AG04450 (cell line): ENCODE measurements around the gene ACVRL1. TPM values are rescaled to one million over a fixed set of nuclear protein-coding genes. Genes with fewer than 3 reads are reported as not detected.

ENCODE experiments used
- CTCF ChIA-PET: fragments of 300-600, 350-600 bp; formaldehyde crosslinking; extraction: SDS; loops from one replicate; lab custom pipeline; 2022; ENCODE audit warnings: antibody characterized with exemption, inconsistent platforms; lab: Charles Lee
- POLR2A ChIA-PET: fragments of 350-600 bp; formaldehyde crosslinking; extraction: SDS; loops from one replicate; lab custom pipeline; 2021; ENCODE audit warnings: antibody characterized with exemption, inconsistent platforms; lab: Yijun Ruan, JAX
- DNase-seq: peaks from one replicate; pipeline ENCODE4 v3.0.0-alpha.2; 2011; ENCODE audit warnings: low read depth, low spot score
- H3K27ac ChIP-seq: one replicate; pipeline ENCODE4 v1.5.1; 2012; ENCODE audit warnings: low read depth, low read length, control low read depth
- H3K27me3 ChIP-seq: one replicate; pipeline ENCODE4 v1.6.0; 2012; ENCODE audit warnings: low read length; ENCODE audit not compliant: control insufficient read depth, insufficient read depth
- H3K4me3 ChIP-seq: 2 replicates; pipeline ENCODE4 v1.5.1; 2011; ENCODE audit warnings: mild to moderate bottlenecking, low read depth, low read length, control low read depth
- H3K9me3 ChIP-seq: 2 replicates; pipeline ENCODE4 v1.5.1; 2012; ENCODE audit warnings: low read length; ENCODE audit not compliant: control insufficient read depth, insufficient read depth
- polyA minus RNA-seq: library from RNA; depleted of rRNA, polyadenylated mRNA; stranded (reverse); fragments of >200 nt; gene quantifications from 2 replicates; pipeline ENCODE4 v1.2.3, GENCODE V29; 2011; rRNA and poly(A)+ RNA removed
- polyA plus RNA-seq: library from polyadenylated mRNA; depleted of rRNA; stranded (reverse); fragments of >200 nt; gene quantifications from 2 replicates; pipeline ENCODE4 v1.2.3, GENCODE V29; 2011; rRNA removed
- TF ChIP-seq, protein P1 (sequence below): IDR thresholded peaks from 2 replicates; pipeline ENCODE4 v1.5.1; 2011; ENCODE audit warnings: low read depth, low read length, control low read depth, inconsistent platforms

ACVRL1 gene
- polyA plus RNA-seq (11.1 and 13.4 TPM in 2 replicates), polyA minus RNA-seq (22.7 and 24.7 TPM in 2 replicates)

DNA sequence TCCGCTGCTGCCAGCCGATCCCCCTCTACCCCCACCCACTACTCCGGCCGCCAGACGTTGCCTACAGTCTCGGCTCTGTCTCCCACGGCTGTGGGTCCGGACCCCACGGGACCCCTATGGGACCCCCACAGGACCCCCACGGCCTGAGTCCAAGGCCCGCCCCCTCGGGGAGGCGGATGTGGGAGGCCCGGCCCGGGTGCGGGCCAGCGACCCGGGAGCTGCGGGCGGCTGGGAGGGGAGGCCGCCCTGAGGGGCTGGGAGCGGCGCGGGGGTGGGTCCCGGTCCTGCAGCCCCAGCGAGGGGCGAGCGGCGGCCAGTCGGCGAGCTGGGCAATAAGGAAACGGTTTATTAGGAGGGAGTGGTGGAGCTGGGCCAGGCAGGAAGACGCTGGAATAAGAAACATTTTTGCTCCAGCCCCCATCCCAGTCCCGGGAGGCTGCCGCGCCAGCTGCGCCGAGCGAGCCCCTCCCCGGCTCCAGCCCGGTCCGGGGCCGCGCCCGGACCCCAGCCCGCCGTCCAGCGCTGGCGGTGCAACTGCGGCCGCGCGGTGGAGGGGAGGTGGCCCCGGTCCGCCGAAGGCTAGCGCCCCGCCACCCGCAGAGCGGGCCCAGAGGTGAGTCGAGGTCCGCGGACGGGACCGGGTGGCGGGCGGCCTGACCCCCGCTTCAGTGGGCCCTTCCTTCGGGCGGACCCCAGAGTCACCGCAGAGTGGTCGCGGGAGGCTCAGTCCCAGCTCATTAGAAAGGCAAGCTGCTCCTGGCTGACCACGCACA, at the start of gene ACVRL1:
ACVRL1 (plus strand) TSS at position 422 of the 773 bp plus-strand sequence. CDS start 4,971 bp downstream, outside the sequence.
- H3K4me3 ChIP-seq: peak within 1 kb of the TSS; percentile 54
- ChIA-PET CTCF (interaction anchor here (0.6 to 2.0 kb wide), 7 partner anchors 13 to 116 kb away, joined by 3 to 8 read pairs (median 3); no protein-coding TSS in a partner anchor), POLR2A (interaction anchor here (1.2 kb wide), 1 partner anchor 8 kb away, joined by 3 read pairs; no protein-coding TSS in a partner anchor)
- H3K27ac ChIP-seq: no peak within 1 kb of the TSS
- no peaks in the 10 kb centered on the region for H3K27me3 ChIP-seq
- TF ChIP-seq, protein P1, sequence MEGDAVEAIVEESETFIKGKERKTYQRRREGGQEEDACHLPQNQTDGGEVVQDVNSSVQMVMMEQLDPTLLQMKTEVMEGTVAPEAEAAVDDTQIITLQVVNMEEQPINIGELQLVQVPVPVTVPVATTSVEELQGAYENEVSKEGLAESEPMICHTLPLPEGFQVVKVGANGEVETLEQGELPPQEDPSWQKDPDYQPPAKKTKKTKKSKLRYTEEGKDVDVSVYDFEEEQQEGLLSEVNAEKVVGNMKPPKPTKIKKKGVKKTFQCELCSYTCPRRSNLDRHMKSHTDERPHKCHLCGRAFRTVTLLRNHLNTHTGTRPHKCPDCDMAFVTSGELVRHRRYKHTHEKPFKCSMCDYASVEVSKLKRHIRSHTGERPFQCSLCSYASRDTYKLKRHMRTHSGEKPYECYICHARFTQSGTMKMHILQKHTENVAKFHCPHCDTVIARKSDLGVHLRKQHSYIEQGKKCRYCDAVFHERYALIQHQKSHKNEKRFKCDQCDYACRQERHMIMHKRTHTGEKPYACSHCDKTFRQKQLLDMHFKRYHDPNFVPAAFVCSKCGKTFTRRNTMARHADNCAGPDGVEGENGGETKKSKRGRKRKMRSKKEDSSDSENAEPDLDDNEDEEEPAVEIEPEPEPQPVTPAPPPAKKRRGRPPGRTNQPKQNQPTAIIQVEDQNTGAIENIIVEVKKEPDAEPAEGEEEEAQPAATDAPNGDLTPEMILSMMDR: no peak
- no peak for DNase-seq
- peaks cover 3% of the 10 kb centered on the region; the same call in 1 of the 2 replicates for H3K9me3 ChIP-seq

DNA sequence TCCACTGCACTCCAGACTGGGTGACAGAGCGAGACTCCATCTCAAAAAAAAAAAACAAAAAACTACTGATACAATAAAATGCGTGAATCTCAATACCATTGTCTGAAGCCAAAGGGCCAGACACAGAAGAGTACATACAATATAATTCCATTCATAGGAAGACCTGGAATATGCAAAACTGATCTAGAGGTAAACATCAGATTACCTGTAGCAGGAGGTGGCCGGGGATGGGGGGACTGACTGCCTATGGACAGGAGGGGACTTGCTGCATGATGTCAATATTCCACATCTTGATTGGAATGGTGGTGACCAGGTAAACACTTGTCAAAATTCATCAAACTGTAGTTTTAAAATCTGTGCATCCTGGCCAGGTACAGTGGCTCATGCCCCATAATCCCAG, 46.3 kb upstream of the ACVRL1 start:
- DNase-seq: no peak
- Histone ChIP-seq H3K27ac (no peak overlapping the region), H3K4me3 (no peak overlapping the region), H3K9me3 (no peaks in the 10 kb centered on the region; the same call in 1 of the 2 replicates), H3K27me3 (peaks cover 17% of the 10 kb centered on the region)
- ChIA-PET POLR2A (no interaction called here), CTCF (no interaction called here)
- TF ChIP-seq, protein P1: no peak

DNA sequence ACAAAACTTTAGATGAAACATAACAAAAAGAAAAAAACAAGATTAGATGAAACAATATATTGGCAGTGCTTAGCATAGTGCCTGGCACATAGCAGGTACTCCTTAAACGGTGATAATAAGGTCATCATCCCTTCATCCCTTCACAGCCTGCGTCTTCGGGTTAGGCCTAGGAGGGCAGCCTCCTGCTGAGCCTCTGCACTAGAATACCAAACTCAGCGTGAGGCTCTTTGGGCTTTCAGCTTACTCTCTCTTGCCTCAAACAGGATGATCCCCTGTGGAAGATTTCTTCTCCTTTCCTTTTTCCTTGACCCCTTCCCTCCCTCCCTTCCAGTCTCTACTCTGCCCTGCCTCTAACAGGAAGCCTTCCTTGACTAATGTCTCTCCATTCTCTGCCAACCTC, 44.4 kb upstream of the ACVRL1 start:
- Histone ChIP-seq H3K27ac (no peak overlapping the region), H3K9me3 (no peaks in the 10 kb centered on the region; the same call in 1 of the 2 replicates), H3K4me3 (no peak overlapping the region), H3K27me3 (peaks cover 17% of the 10 kb centered on the region)
- POLR2A ChIA-PET: no interaction called here
- DNase-seq: no peak
- CTCF ChIA-PET: interaction anchor here (1.1 to 2.7 kb wide), 3 partner anchors 12 to 60 kb away, joined by 3 to 14 read pairs (median 4); no protein-coding TSS in a partner anchor
- TF ChIP-seq, protein P1: no peak

DNA sequence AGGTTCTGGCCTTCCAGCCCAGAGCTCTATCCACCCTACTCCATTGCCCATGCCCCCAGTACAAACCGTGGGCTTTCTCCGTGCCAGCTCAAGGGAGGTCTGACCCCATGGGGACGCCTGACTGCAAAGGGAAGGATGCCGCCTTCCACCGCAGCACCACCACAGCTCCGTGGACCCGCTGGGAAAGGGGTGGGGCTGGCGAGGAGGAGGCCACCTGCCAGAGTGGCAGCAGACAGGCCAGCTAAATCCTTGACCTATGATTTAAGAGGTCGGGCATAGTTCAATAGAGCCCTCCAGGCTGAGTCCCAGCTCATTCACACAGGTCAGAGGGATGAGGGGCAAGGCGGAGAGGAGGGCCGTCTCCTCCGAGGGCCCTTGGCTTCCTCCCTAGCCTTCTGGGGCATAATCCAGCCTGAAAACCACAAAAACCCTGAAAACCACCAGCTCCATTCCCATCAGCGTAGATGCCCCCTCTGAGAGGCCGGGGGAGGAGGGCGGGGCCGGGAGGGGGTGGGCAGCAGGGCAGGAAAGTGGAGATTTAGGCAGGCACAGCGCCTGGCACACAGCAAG, 43.9 kb upstream of the ACVRL1 start:
- CTCF ChIA-PET: interaction anchor here (0.7 to 2.7 kb wide), 4 partner anchors 11 to 162 kb away, joined by 3 to 14 read pairs (median 4); no protein-coding TSS in a partner anchor
- TF ChIP-seq, protein P1: no peak
- POLR2A ChIA-PET: no interaction called here
- no peak for DNase-seq
- no peak overlapping the region for H3K27ac ChIP-seq
- no peaks in the 10 kb centered on the region; the same call in 1 of the 2 replicates for H3K9me3 ChIP-seq
- no peak overlapping the region; the same call in 1 of the 2 replicates for H3K4me3 ChIP-seq
- H3K27me3 ChIP-seq: peaks cover 17% of the 10 kb centered on the region
